AG09319 (cell line): ENCODE results near the gene MYL5.
"Not testable (repeated sequence)": the region's sequence is repeated elsewhere in the genome, so short reads cannot be mapped to it uniquely, and the experiment has no call there.

Experiments used
- DNase-seq: peaks from one replicate; pipeline ENCODE4 v3.0.0-alpha.2; 2010; ENCODE audit warnings: low read depth; ENCODE audit errors: extremely low read depth
- CTCF ChIP-seq: IDR thresholded peaks from 2 replicates; pipeline ENCODE4 v1.5.1; 2011; ENCODE audit warnings: low read depth, mild to moderate bottlenecking, inconsistent platforms, low read length, moderate library complexity

The MYL5 gene

DNA sequence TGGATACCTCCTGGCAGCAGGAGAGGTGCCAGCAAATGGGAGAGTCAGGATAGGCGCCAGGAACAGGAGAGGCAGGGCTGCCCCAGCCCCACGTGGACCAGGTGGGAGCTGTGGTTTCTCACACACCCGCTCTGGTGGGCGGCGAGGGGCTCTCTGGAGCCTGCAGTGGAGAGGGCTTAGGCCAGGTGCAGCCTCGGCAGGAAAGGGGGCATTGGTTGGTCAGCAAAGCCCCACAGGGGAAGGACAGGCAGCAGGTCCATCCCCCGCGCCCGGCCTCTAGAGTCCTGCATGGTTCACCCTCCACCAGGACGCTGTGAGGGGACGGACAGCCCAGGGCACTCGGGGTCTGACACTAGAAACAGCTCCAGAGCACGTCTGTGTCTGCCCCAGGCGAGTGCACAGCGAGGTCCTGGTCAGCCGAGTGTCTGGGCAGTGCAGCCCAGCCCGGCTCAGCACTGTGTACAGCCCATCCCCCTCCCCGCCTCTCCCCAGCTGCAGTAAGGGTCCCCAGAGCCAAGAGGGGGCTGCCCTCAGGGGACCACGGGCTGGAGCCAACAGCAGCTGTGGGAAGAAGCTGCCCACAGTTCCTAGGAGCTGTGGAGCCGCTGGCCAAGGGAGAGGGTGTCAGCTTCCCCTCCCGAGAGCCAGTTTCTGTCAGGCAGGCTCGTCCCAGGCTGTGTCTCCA, 8.4 kb upstream of the MYL5 start:
- no peak for DNase-seq
- no peak for TF ChIP-seq CTCF

DNA sequence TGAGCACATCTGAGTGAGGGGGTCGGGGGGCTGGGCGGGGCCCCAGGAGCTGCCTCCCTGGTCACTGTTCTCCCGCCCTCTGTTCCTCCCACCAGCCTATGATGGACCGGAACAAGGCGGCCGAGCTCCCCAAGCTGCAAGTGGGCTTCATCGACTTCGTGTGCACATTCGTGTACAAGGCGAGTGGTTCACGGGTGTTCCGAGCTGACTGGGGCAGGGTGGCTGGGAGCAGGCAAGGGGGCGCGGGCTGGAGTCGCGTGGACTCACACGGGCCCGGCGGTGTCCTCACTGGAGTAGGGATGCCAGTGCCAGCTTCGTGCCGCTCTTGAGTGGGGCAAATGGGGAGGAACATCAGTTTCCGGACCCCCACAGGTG, 7.9 kb upstream of the MYL5 start:
- no peak for TF ChIP-seq CTCF
- DNase-seq, result no peak

GRCh38 chr4:666822-667544, 7.4 kb upstream of the MYL5 start:
- TF ChIP-seq CTCF, result no peak
- no peak for DNase-seq

DNA sequence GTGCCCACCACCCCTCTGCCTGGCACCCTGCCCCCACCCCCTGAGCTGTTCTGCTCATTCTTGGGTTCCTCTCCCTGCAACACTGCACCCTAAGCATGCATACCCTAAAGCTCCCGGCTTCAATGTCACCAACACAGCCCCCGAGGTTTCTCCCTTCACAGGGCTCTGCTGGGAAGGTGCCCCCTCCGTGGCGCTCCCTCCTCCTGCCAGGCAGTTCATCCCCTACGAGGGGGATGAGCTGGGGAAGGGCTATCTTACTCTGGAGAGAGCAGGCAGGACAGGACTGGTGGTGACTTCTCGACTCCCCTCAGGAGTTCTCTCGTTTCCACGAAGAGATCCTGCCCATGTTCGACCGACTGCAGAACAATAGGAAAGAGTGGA, 6.8 kb upstream of the MYL5 start:
- no peak for TF ChIP-seq CTCF
- no peak for DNase-seq

DNA sequence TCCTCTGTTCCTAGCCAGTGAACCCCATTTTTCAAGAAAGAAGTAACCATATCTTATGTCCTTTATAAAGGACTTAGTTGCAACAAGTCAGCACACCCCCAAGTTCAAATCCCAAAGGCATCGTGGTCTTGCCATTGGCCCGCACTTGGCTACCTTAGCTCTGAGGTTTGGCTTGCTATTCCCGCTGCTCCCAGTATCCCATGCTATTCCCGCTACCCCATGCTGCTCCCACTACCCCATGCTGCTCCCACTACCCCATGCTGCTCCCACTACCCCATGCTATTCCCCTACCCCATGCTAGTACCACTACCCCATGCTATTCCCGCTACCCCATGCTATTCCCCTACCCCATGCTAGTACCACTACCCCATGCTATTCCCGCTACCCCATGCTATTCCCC, 6.1 kb upstream of the MYL5 start:
- not testable (repeated sequence) for DNase-seq

DNA sequence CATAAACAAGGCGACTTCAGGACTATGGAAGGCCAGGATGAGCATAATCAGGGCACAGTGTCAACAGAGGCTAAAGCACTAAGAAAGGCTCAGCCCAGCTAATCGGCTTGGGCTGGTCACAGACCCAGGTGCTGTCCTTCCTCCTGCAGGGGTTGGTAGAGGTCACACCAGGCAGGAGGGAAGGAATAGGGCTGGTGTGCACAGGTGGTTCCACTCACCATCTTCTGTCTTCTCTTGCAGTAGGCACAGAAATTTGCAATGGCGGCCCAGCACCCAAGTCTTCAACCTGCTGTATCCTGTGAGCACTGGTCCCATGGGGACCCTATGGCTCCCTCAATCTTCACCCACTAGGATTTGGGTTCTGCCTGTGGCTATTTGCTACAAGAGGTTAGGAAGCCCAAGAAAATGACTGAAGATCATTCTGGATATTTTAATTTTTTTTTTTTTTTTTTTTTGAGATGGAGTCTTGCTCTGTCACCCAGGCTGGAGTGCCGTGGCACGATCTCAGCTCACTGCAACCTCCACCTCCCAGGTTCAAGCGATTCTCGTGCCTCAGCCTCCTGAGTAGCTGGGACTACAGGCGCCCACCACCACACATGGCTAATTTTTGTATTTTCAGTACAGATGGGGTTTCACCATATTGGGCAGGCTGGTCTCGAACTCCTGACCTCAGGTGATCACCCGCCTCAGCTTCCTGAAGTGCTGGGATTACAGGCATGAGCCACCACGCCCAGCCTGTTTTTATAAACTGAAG, 4.4 kb upstream of the MYL5 start:
- not testable (repeated sequence) for DNase-seq

DNA sequence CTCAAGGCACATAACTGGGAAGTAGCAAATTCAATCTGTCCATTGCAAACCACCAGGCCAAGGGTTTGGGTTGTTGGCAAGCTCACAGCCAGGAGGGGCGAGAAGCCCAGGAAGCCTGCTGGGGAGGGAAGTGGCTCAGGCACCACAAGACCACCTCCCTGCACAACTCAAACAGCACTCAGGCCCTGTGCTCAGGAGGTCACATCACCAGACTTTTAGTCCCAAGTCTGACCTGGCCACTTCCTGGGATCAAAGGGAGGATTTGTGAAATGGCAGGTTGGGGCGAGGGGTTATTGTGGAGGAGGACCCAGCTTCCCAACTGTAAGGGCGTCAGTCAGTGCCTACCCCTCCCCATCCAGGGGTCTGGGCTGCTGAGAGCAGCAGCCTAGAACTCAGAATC, 2.6 kb upstream of the MYL5 start:
- no peak for DNase-seq
- no peak for TF ChIP-seq CTCF

DNA sequence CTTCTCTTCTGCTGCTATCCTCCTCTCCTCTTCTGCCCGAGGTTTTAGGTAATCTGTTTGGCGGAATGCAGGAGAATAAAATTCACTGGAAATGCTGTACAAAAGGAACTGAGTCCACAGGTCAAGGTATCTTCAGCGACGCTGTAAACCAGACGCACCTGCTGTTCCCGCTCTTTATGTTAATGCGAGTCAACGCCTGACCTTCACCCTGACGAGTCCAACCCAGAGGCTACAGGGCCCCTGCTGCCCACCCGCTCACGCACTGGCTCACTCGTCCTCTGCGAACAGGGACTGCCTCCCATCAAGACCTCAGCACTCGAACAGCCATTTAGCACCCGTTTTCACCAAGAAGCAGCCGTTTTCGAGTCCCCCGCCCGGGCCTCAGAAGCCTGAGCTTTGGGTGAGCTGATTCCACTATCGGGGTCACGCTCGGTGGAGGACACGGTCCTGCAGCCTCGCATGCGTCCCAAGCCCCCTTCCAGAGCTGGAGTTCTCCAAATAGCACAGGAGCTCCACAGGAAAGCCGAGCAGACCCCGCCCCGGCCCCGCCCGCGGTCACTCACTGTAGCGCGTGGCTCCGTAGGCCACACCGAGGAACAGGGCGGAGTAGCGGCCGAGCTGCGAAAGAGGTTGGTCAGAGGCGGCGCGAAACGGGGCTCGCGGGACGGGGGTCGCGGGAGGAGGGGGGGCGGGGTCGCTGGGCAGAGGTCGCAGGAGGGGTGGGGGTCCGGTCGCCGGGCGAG, 822 bp upstream of the MYL5 start:
- no peak for TF ChIP-seq CTCF
- no peak for DNase-seq
